ENCODE data around the gene KRT4. TPM values are rescaled to one million over a fixed set of nuclear protein-coding genes. Genes with fewer than 3 reads are reported as not detected.

Gene KRT4
- total RNA-seq, 2 experiments from 2014 or later = not detected

DNA sequence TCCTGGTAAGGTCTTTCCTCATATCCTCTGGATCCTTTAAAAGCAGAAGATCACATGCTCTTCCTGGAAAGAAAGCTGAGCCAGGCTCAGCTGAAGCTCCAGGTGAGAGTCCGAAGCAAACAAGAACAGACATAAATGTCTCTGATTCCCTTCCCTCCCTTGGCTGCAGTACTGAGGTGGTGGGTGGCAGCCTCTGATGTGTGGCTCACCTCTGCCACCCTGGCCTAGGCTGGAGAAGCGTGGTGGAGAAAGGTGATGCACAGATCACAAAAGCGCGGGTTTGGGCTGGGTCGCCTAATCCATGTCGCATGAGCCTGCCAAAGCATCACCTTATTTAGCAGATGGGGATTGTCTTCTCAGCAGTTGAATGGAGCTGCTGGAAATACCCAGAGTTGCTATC, 34.0 kb downstream of the KRT4 start:
- POLR2A ChIA-PET = no interaction called here
- no peaks in the 10 kb centered on the region for H3K36me3 ChIP-seq (ENCODE audit: insufficient read depth, low read length)
- no peaks in the 10 kb centered on the region; the same call in 1 of the 2 replicates for H4K20me1 ChIP-seq (ENCODE audit: insufficient read depth, low read length)
- no peak overlapping the region for H3K4me2 ChIP-seq (ENCODE audit: low read length)
- no peak overlapping the region for H3K4me3 ChIP-seq (ENCODE audit: low read depth, low read length, poor library complexity, severe bottlenecking)
- H3K27ac ChIP-seq (ENCODE audit: low read depth, low read length, poor library complexity, severe bottlenecking) = no peak overlapping the region
- CTCF ChIA-PET (ENCODE audit: unreplicated experiment) = no interaction called here
- TF ChIP-seq, protein P1, sequence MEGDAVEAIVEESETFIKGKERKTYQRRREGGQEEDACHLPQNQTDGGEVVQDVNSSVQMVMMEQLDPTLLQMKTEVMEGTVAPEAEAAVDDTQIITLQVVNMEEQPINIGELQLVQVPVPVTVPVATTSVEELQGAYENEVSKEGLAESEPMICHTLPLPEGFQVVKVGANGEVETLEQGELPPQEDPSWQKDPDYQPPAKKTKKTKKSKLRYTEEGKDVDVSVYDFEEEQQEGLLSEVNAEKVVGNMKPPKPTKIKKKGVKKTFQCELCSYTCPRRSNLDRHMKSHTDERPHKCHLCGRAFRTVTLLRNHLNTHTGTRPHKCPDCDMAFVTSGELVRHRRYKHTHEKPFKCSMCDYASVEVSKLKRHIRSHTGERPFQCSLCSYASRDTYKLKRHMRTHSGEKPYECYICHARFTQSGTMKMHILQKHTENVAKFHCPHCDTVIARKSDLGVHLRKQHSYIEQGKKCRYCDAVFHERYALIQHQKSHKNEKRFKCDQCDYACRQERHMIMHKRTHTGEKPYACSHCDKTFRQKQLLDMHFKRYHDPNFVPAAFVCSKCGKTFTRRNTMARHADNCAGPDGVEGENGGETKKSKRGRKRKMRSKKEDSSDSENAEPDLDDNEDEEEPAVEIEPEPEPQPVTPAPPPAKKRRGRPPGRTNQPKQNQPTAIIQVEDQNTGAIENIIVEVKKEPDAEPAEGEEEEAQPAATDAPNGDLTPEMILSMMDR (conservative IDR thresholded peaks at IDR 0.05; ENCODE audit: low read length) = no peak
- TF ChIP-seq EZH2phosphoT487 (IDR thresholded peaks at IDR 0.05; ENCODE audit: borderline replicate concordance, low read depth, low read length) = no peak
- H3K4me1 ChIP-seq (ENCODE audit: insufficient read depth, low read length, poor library complexity, severe bottlenecking) = no peaks in the 10 kb centered on the region
- no peaks in the 10 kb centered on the region for H3K9me3 ChIP-seq (ENCODE audit: low read length)
- BruUV-seq (replicated peaks) = no TSS peak
- DNase-seq (ENCODE audit: low spot score) = no peak
- intact Hi-C loops (cut with micrococcal nuclease; ENCODE audit: unreplicated experiment) = no loop called here
- H3K9me2 ChIP-seq (ENCODE audit: insufficient read depth, low read length) = no peaks in the 10 kb centered on the region
- no peak overlapping the region for H2AFZ ChIP-seq (ENCODE audit: low read length)
- H3K79me2 ChIP-seq (ENCODE audit: insufficient read depth, low read depth, low read length) = no peaks in the 10 kb centered on the region

DNA sequence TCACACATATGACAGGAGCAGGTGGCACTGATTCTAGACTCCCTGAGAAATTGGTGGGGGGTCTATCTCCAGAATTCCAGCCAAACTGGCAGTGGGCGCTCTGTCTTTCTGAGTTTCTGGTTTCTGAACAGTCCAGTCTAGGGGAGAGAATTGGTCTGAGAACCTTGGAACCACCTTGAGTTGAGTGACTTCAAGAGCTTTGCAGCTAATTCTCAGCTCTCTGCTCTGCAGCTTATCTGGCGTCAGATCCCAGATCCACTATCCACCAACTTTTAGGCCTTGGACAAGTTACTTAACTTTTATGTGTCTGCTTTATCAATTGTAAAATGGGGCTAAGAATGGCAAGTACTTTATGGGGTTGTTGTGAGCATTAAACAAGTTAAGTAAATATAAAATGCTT, 35.1 kb downstream of the KRT4 start:
- Histone ChIP-seq H4K20me1 (ENCODE audit: insufficient read depth, low read length) (no peaks in the 10 kb centered on the region; the same call in 1 of the 2 replicates), H3K4me2 (ENCODE audit: low read length) (no peak overlapping the region), H3K79me2 (ENCODE audit: insufficient read depth, low read depth, low read length) (no peaks in the 10 kb centered on the region), H3K4me3 (ENCODE audit: low read depth, low read length, poor library complexity, severe bottlenecking) (no peak overlapping the region), H3K36me3 (ENCODE audit: insufficient read depth, low read length) (no peaks in the 10 kb centered on the region), H3K9me2 (ENCODE audit: insufficient read depth, low read length) (no peaks in the 10 kb centered on the region), H2AFZ (ENCODE audit: low read length) (no peak overlapping the region), H3K9me3 (ENCODE audit: low read length) (no peaks in the 10 kb centered on the region), H3K27ac (ENCODE audit: low read depth, low read length, poor library complexity, severe bottlenecking) (no peak overlapping the region), H3K4me1 (ENCODE audit: insufficient read depth, low read length, poor library complexity, severe bottlenecking) (no peaks in the 10 kb centered on the region)
- DNase-seq (ENCODE audit: low spot score) = no peak
- ChIA-PET CTCF (ENCODE audit: unreplicated experiment) (no interaction called here), POLR2A (interaction anchor here (0.6 kb wide), 1 partner anchor 176 kb away, joined by 6 read pairs; no protein-coding TSS in a partner anchor)
- intact Hi-C loops (cut with micrococcal nuclease; ENCODE audit: unreplicated experiment) = no loop called here
- no TSS peak for BruUV-seq (replicated peaks)
- TF ChIP-seq, protein P1 (conservative IDR thresholded peaks at IDR 0.05; ENCODE audit: low read length) = no peak
- no peak for TF ChIP-seq EZH2phosphoT487 (IDR thresholded peaks at IDR 0.05; ENCODE audit: borderline replicate concordance, low read depth, low read length)

- ChIA-PET CTCF (ENCODE audit: unreplicated experiment) (no interaction called here), POLR2A (interaction anchor here (0.5 kb wide), 1 partner anchor 1010 kb away, joined by 4 read pairs; no protein-coding TSS in a partner anchor)
- no peaks in the 10 kb centered on the region for H3K9me2 ChIP-seq (ENCODE audit: insufficient read depth, low read length)
- H3K36me3 ChIP-seq (ENCODE audit: insufficient read depth, low read length) = no peaks in the 10 kb centered on the region
- H3K79me2 ChIP-seq (ENCODE audit: insufficient read depth, low read depth, low read length) = no peaks in the 10 kb centered on the region
- no peak overlapping the region for H2AFZ ChIP-seq (ENCODE audit: low read length)
- TF ChIP-seq EZH2phosphoT487 (IDR thresholded peaks at IDR 0.05; ENCODE audit: borderline replicate concordance, low read depth, low read length) = no peak
- TF ChIP-seq, protein P1 (conservative IDR thresholded peaks at IDR 0.05; ENCODE audit: low read length) = no peak
- no peaks in the 10 kb centered on the region for H3K4me1 ChIP-seq (ENCODE audit: insufficient read depth, low read length, poor library complexity, severe bottlenecking)
- H3K4me3 ChIP-seq (ENCODE audit: low read depth, low read length, poor library complexity, severe bottlenecking) = no peak overlapping the region
- BruUV-seq (replicated peaks) = no TSS peak
- no peaks in the 10 kb centered on the region; the same call in 1 of the 2 replicates for H4K20me1 ChIP-seq (ENCODE audit: insufficient read depth, low read length)
- no peaks in the 10 kb centered on the region for H3K9me3 ChIP-seq (ENCODE audit: low read length)
- DNase-seq (ENCODE audit: low spot score) = no peak
- no peak overlapping the region for H3K27ac ChIP-seq (ENCODE audit: low read depth, low read length, poor library complexity, severe bottlenecking)
- no peak overlapping the region for H3K4me2 ChIP-seq (ENCODE audit: low read length)
- intact Hi-C loops (cut with micrococcal nuclease; ENCODE audit: unreplicated experiment) = no loop called here
Observed at GRCh38 chr12:52777566-52777965, 36.4 kb downstream of the KRT4 start.
